Measurements from ENCODE around the gene SLC32A1.

The SLC32A1 gene

GRCh38 chr20:38725931-38726803 is 1.9 kb downstream of the SLC32A1 start:
- no peak for DNase-seq

- no peak for DNase-seq
Measured at GRCh38 chr20:38726804-38727606, 2.7 kb downstream of the SLC32A1 start.

- DNase-seq = no peak
Measured at GRCh38 chr20:38727607-38728190, 3.4 kb downstream of the SLC32A1 start.

GRCh38 chr20:38728191-38728781 is 4.0 kb downstream of the SLC32A1 start:
- DNase-seq = no peak

- no peak for DNase-seq
Measured at GRCh38 chr20:38728911-38729642, 4.8 kb downstream of the SLC32A1 start.

GRCh38 chr20:38729767-38730166 is 5.5 kb downstream of the SLC32A1 start:
- no peak for DNase-seq

- DNase-seq = no peak
Measured at GRCh38 chr20:38730167-38730988, 6.1 kb downstream of the SLC32A1 start.

GRCh38 chr20:38730989-38731737 is 6.9 kb downstream of the SLC32A1 start:
- DNase-seq = peak; percentile 34

- DNase-seq = no peak
Measured at GRCh38 chr20:38731738-38732113, 7.4 kb downstream of the SLC32A1 start.

GRCh38 chr20:38732981-38733380 is 8.7 kb downstream of the SLC32A1 start:
- no peak for DNase-seq

GRCh38 chr20:38735172-38735571 is 10.9 kb downstream of the SLC32A1 start:
- DNase-seq = no peak

- no peak for DNase-seq
Measured at GRCh38 chr20:38737887-38738286, 13.6 kb downstream of the SLC32A1 start.

- no peak for DNase-seq
Measured at GRCh38 chr20:38745757-38746156, 21.5 kb downstream of the SLC32A1 start.

- no peak for DNase-seq
Measured at GRCh38 chr20:38747495-38748096, 23.3 kb downstream of the SLC32A1 start.

GRCh38 chr20:38748097-38748860 is 24.0 kb downstream of the SLC32A1 start, which contains the start of gene ACTR5:
Gene ACTR5 (plus strand): TSS chr20:38748460. CDS start chr20:38748479, 19 bp downstream.
- peak; percentile 84 for DNase-seq

- no peak for DNase-seq
Measured at GRCh38 chr20:38748861-38749149, 24.5 kb downstream of the SLC32A1 start.

GRCh38 chr20:38751360-38751976 is 27.2 kb downstream of the SLC32A1 start:
- DNase-seq = no peak

- DNase-seq = no peak
Measured at GRCh38 chr20:38752029-38752428, 27.7 kb downstream of the SLC32A1 start.

- DNase-seq = no peak
Measured at GRCh38 chr20:38754924-38755323, 30.6 kb downstream of the SLC32A1 start.
